Stimulated activated CD4-positive, alpha-beta T cell treated with anti-CD3 and anti-CD28 coated beads, Interleukin-12 subunit alpha, Interleukin-12 subunit beta, amount 100 ng/mL, for 4 hours (primary cell): ENCODE results near the gene TMEM87A.
"Not testable (repeated sequence)": the region's sequence is repeated elsewhere in the genome, so short reads cannot be mapped to it uniquely, and the experiment has no call there.

Experiments used
- DNase-seq: peaks from one replicate; pipeline ENCODE4 v3.0.0-alpha.2; 2020

Gene TMEM87A, protein sequence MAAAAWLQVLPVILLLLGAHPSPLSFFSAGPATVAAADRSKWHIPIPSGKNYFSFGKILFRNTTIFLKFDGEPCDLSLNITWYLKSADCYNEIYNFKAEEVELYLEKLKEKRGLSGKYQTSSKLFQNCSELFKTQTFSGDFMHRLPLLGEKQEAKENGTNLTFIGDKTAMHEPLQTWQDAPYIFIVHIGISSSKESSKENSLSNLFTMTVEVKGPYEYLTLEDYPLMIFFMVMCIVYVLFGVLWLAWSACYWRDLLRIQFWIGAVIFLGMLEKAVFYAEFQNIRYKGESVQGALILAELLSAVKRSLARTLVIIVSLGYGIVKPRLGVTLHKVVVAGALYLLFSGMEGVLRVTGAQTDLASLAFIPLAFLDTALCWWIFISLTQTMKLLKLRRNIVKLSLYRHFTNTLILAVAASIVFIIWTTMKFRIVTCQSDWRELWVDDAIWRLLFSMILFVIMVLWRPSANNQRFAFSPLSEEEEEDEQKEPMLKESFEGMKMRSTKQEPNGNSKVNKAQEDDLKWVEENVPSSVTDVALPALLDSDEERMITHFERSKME

GRCh38 chr15:42272939-42273899 is at the start of gene TMEM87A, which contains the start of gene GANC:
Gene TMEM87A (minus strand): TSS chr15:42273433. CDS start chr15:42273398, 35 bp downstream.
Gene GANC (plus strand): TSS chr15:42273201. CDS start chr15:42274482, 1,281 bp downstream.
- DNase-seq: peak; percentile 90

DNA sequence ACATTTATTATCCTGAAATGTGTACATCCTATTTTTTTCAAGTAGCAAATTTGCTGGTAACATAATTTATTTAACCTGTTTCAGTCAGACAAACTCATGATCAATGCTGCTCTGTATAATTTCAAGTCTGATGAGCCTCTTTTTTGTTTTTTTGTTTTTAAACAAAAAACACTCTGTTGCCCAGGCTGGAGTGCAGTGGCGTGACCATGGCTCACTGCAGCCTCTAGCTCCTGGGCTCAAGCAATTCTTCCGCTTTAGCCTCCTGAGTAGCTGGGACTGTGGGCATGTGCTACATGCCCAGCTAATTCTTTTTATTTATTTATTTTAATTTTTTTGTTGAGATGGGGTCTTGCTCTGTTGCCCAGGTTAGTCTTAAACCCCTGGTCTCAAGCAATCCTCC is 46.0 kb upstream of the TMEM87A start:
- no peak for DNase-seq

DNA sequence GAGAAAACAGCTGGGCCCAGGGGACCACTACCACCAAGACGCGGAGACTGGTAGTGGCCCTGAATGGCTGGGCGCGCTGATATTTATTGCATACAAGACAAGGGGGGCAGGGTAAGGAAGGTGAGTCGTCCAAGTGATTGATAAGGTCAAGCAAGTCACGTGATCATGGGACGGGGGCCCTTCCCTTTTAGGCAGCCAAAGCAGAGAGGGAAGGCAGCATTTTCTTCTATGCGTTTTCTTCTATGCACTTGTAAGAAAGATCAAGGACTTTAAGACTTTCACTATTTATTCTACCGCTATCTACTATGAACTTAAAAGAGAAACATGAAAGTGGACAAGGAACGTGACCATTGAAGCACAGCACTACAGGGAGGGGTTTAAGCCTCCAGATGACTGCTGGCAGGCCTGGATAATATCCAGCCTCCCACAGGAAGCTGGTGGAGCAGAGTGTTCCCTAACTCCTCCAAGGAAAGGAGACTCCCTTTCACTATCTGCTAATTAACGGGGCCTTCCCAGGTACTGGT is 43.1 kb upstream of the TMEM87A start:
- not testable (repeated sequence) for DNase-seq

- DNase-seq: no peak
Measured at GRCh38 chr15:42315521-42315920, 42.3 kb upstream of the TMEM87A start.

- no peak for DNase-seq
Measured at GRCh38 chr15:42314818-42315217, 41.6 kb upstream of the TMEM87A start.

DNA sequence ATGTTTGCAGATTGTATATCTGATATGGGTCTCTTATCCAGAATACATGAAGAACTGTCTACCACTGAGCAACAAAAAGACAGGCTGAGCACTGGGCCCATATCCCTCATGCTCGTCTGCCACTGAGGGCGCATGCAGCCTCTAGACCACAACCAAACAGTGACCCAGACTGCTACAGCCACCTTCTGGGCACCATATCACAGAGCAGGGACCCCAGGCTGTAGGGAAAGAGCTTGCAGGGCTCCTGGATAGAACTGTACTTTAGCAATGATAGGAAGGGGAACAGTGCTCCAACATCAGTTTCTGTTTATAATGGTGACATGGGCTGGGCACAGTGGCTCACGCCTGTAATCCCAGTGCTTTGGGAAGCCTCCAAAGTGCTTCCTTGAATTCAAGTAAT is 40.2 kb upstream of the TMEM87A start:
- no peak for DNase-seq

GRCh38 chr15:42306681-42307080 is 33.4 kb upstream of the TMEM87A start:
- DNase-seq: no peak

DNA sequence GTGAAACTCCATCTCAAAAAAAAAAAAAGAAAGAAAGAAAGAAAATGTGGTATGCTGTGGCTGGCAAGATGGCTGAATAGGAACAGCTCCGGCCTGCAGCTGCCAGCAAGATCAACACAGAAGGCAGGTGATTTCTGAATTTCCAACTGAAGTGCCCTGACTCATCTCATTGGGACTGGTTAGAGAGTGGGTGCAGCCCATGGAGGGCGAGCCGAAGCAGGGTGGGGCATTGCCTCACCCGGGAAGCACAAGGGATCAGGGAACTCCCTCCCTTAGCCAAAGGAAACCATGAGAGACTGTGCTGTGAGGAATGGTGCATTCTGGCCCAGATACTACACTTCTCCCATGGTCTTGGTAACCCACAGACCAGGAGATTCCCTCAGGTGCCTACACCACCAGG is 27.8 kb upstream of the TMEM87A start:
- not testable (repeated sequence) for DNase-seq

DNA sequence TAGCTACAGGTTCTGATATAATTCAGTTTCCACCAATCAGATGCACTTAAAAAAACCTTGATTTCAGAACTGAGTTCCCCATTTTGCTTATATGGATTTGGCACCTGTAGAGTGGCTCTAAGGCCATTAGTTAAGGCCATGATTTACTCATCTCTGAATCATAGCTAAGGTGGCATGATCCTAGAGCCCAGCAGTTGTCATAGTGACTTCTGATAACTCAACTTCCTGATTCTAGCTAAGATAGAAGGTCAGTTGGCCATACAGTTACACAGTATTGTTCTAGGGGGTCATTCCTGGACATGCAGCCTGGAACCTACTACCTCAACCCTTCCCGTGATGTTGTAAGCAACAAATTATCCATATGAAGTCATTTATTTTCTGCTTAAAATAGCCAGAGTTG is 15.9 kb upstream of the TMEM87A start:
- DNase-seq: no peak

- DNase-seq: no peak
Measured at GRCh38 chr15:42287931-42288330, 14.7 kb upstream of the TMEM87A start.

GRCh38 chr15:42286445-42287029 is 13.3 kb upstream of the TMEM87A start:
- DNase-seq: no peak

GRCh38 chr15:42285034-42285433 is 11.8 kb upstream of the TMEM87A start:
- DNase-seq: no peak

GRCh38 chr15:42284551-42284950 is 11.3 kb upstream of the TMEM87A start:
- DNase-seq: no peak

DNA sequence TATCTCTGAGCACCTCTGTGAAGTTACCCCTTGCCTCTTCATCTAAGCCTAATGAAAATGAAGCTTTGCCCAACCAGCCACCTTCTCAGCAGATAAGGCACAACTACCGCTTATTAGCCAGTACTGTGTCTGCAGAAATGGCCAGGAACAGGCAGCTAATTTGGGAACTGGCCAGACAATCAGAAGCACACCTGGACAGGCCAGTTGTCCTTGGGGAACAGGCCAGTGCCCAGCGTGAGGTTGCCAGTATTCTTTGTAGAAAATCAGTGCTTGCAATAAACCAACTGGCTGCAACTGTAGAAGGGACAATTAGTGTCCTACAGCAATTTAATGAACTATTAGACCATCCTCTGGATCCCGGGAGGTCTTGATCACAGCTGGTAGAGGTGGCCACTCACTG is 10.4 kb upstream of the TMEM87A start:
- DNase-seq: no peak

DNA sequence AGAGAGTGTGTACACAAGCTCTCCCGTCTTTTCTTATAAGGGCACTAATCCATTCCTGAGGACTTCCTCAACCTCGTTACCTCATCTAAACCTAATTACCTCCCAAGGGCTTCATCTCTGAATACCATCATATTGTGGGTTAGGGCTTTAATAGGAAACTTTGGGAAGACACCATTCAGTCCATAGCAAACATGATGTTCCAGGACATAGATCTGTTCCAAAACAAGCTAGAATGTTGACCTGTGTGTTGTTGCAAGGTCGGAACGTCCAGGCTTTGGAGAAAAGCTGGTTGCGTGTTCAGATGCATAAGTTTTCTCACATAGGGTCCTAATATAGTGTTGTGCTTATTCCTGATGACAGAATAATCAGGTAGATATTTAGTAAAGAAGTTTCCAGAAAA is 9.7 kb upstream of the TMEM87A start:
- no peak for DNase-seq

GRCh38 chr15:42282344-42282743 is 9.1 kb upstream of the TMEM87A start:
- DNase-seq: no peak

DNA sequence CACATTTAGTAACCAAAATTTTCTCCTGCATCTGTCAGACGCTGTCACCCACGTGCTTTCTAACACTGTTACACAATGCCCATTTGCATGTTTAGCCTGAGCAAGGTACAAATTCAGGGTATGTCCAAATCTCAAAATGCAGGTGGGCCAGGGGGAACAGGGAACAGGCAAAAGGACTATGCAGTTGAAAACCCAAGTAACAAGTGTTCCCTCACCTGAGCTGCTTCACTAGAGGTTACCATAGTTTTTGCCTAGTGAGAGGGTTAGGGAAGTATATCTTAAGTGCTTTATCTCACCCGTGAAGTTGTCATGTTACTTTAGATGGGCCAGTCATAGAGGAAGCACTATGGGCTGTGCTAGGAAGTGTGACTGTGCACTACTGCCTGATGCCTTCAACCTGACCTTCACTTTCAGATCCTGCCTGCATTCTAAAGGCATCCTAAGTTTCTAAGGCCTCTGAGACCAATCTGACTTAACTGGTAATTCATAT is 6.0 kb upstream of the TMEM87A start:
- no peak for DNase-seq

DNA sequence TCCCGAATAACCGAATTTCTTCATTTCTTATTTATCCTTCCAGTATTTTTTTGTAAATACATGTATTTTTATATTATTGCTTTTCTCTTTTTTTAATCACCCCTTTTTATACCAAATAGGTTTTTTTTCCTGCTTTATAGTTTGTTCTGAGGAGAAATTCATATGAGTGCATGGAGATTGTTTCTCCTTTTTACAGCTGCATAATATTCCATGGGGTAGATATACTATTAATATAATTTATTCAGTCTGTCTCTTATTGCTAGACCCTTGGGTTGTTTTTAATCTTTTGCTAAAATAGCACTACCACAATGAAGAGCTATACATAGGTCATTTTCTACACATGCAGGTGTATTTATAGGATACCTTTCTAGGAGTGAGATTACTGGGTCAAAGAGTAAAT is 3.5 kb upstream of the TMEM87A start:
- DNase-seq: no peak

DNA sequence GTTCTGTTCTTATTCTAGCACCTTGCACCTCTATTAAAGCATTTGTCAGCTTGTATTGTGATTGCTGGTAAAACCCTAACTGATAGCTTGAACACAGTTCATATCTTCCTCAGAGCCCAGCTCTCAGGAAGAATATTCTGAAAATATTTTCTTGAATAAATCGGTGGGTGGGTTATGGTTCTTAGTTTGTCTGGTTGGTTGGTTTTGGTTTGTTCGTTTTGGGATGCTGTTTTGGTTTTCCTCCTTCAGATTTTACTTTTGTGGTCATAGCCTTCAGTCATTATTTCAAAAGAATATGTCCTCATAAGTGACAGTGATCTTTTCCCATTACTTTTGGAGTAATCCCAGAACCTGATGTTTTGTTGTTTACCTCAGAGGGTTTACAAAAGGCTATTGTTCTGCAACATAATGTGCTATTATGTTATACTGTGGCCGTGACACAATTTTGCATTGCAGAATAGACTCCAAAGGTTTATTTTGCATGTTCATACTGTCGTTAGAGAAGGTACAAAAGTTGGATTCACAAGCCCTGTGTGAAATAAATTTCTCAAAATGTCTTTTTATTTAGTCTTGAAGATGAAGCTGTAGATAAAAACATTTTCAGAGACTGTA is 2.7 kb upstream of the TMEM87A start:
- no peak for DNase-seq

DNA sequence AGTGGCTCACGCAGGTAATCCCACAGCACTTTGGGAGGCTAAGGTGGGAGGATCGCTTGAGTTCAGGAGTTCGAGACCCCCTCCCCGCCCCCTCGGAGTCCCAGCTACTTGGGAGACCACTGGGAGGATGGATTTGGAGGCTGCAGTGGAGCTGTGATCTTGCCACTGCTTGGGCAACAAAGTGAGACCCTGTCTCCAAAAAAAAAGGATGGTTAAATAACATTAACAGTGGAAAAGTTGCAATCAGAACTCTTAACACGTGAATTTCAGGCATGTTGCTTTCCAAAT is 1.4 kb upstream of the TMEM87A start:
- no peak for DNase-seq

DNA sequence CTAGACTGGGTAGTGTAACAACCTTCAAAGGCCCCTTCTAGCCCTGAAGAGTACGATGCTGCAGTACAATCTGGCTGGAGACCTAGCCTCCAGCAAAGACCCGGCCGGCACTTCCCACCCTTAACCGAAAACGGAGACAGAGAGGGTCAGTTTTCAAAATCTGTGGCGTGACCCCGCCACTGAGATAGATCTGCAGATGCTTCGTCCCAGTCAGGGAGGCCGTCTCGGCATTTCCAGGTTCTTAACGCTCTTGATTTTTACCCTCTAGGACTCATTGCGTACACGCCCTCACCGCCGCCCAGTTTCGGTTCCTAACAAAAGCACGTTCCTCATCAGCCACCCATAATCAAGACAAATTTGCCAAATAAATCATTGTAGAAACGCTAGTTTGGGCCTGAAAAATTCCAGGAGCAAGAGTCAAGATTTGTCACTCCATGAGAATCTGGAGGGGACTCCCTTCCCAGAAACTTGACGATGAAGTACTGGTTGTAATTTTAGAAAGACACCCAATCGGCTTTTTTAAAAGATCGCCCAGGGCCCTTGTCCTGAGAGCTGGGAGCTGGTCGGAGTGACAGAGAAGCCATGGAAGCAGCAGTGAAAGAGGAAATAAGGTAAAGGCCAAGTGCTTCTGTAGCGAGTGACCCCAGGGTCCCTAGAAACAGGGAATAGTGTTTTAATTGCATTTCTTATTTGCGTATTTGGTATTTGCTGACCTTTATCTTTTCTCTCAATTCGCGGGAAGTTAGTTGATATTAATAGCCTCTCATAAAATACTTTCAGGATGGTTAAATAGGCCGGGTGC is 868 bp upstream of the TMEM87A start:
- DNase-seq: peak; percentile 56
